ENCODE measurements around the gene PRTFDC1.

Gene PRTFDC1

GRCh38 chr10:24874133-24874532 lies 78.3 kb downstream of the PRTFDC1 start:
- Histone ChIP-seq H3K36me3 (ENCODE audit: control insufficient read depth, insufficient read depth, low read length) (no peaks in the 10 kb centered on the region), H3K4me1 (ENCODE audit: control insufficient read depth, insufficient read depth, low read length) (no peaks in the 10 kb centered on the region), H3K27ac (ENCODE audit: low read length) (no peak overlapping the region), H3K4me3 (ENCODE audit: low read length) (no peak overlapping the region), H3K27me3 (ENCODE audit: control insufficient read depth, insufficient read depth, low read length) (no peaks in the 10 kb centered on the region), H3K9me3 (ENCODE audit: control insufficient read depth, insufficient read depth, low read length) (no peaks in the 10 kb centered on the region)
- no peak for DNase-seq (ENCODE audit: low read depth, low spot score)

GRCh38 chr10:24873281-24873683 lies 79.1 kb downstream of the PRTFDC1 start:
- no peak for DNase-seq (ENCODE audit: low read depth, low spot score)
- Histone ChIP-seq H3K27me3 (ENCODE audit: control insufficient read depth, insufficient read depth, low read length) (no peaks in the 10 kb centered on the region), H3K36me3 (ENCODE audit: control insufficient read depth, insufficient read depth, low read length) (no peaks in the 10 kb centered on the region), H3K4me3 (ENCODE audit: low read length) (no peak overlapping the region), H3K9me3 (ENCODE audit: control insufficient read depth, insufficient read depth, low read length) (no peaks in the 10 kb centered on the region), H3K4me1 (ENCODE audit: control insufficient read depth, insufficient read depth, low read length) (no peaks in the 10 kb centered on the region), H3K27ac (ENCODE audit: low read length) (no peak overlapping the region)
- WGBS (ENCODE audit: insufficient coverage, insufficient read length) = no CpG with 5 or more reads among the region's 4 CpGs

- H3K4me3 ChIP-seq (ENCODE audit: low read length) = no peak overlapping the region
- no peak for DNase-seq (ENCODE audit: low read depth, low spot score)
- H3K36me3 ChIP-seq (ENCODE audit: control insufficient read depth, insufficient read depth, low read length) = no peaks in the 10 kb centered on the region
- H3K27me3 ChIP-seq (ENCODE audit: control insufficient read depth, insufficient read depth, low read length) = no peaks in the 10 kb centered on the region
- H3K9me3 ChIP-seq (ENCODE audit: control insufficient read depth, insufficient read depth, low read length) = no peaks in the 10 kb centered on the region
- H3K27ac ChIP-seq (ENCODE audit: low read length) = no peak overlapping the region
- H3K4me1 ChIP-seq (ENCODE audit: control insufficient read depth, insufficient read depth, low read length) = no peaks in the 10 kb centered on the region
- WGBS (ENCODE audit: insufficient coverage, insufficient read length) = no CpG with 5 or more reads among the region's 3 CpGs
These were observed 79.6 kb downstream of the PRTFDC1 start for GRCh38 chr10:24872790-24873182.

- no peak for DNase-seq (ENCODE audit: low read depth, low spot score)
- H3K4me1 ChIP-seq (ENCODE audit: control insufficient read depth, insufficient read depth, low read length) = no peaks in the 10 kb centered on the region
These were observed 80.2 kb downstream of the PRTFDC1 start for GRCh38 chr10:24872049-24872789.

GRCh38 chr10:24871011-24871935 lies 81.1 kb downstream of the PRTFDC1 start:
- no peak for DNase-seq (ENCODE audit: low read depth, low spot score)
- Histone ChIP-seq H3K9me3 (ENCODE audit: control insufficient read depth, insufficient read depth, low read length) (no peaks in the 10 kb centered on the region), H3K27ac (ENCODE audit: low read length) (no peak overlapping the region), H3K36me3 (ENCODE audit: control insufficient read depth, insufficient read depth, low read length) (no peaks in the 10 kb centered on the region), H3K27me3 (ENCODE audit: control insufficient read depth, insufficient read depth, low read length) (no peaks in the 10 kb centered on the region), H3K4me1 (ENCODE audit: control insufficient read depth, insufficient read depth, low read length) (no peaks in the 10 kb centered on the region), H3K4me3 (ENCODE audit: low read length) (no peak overlapping the region)
- no CpG with 5 or more reads among the region's 13 CpGs for WGBS (ENCODE audit: insufficient coverage, insufficient read length)

More at GRCh38 chr10:24872049-24872789, 80.2 kb downstream of the PRTFDC1 start:
- Histone ChIP-seq H3K36me3 (ENCODE audit: control insufficient read depth, insufficient read depth, low read length) (no peaks in the 10 kb centered on the region), H3K9me3 (ENCODE audit: control insufficient read depth, insufficient read depth, low read length) (no peaks in the 10 kb centered on the region), H3K27ac (ENCODE audit: low read length) (no peak overlapping the region), H3K4me3 (ENCODE audit: low read length) (no peak overlapping the region), H3K27me3 (ENCODE audit: control insufficient read depth, insufficient read depth, low read length) (no peaks in the 10 kb centered on the region)
- no CpG with 5 or more reads among the region's 6 CpGs for WGBS (ENCODE audit: insufficient coverage, insufficient read length)

- DNase-seq (ENCODE audit: low read depth, low spot score) = no peak
- Histone ChIP-seq H3K9me3 (ENCODE audit: control insufficient read depth, insufficient read depth, low read length) (no peaks in the 10 kb centered on the region), H3K27me3 (ENCODE audit: control insufficient read depth, insufficient read depth, low read length) (no peaks in the 10 kb centered on the region), H3K27ac (ENCODE audit: low read length) (no peak overlapping the region), H3K36me3 (ENCODE audit: control insufficient read depth, insufficient read depth, low read length) (no peaks in the 10 kb centered on the region), H3K4me3 (ENCODE audit: low read length) (no peak overlapping the region), H3K4me1 (ENCODE audit: control insufficient read depth, insufficient read depth, low read length) (no peaks in the 10 kb centered on the region)
- WGBS (ENCODE audit: insufficient coverage, insufficient read length) = no CpG with 5 or more reads among the region's 2 CpGs
These were observed 82.9 kb downstream of the PRTFDC1 start for GRCh38 chr10:24869354-24870015.

GRCh38 chr10:24866604-24867583 lies 85.5 kb downstream of the PRTFDC1 start:
- no peak overlapping the region for H3K27ac ChIP-seq (ENCODE audit: low read length)
- no peak for DNase-seq (ENCODE audit: low read depth, low spot score)
- no peaks in the 10 kb centered on the region for H3K4me1 ChIP-seq (ENCODE audit: control insufficient read depth, insufficient read depth, low read length)
- no peaks in the 10 kb centered on the region for H3K27me3 ChIP-seq (ENCODE audit: control insufficient read depth, insufficient read depth, low read length)
- H3K9me3 ChIP-seq (ENCODE audit: control insufficient read depth, insufficient read depth, low read length) = no peaks in the 10 kb centered on the region
- H3K36me3 ChIP-seq (ENCODE audit: control insufficient read depth, insufficient read depth, low read length) = no peaks in the 10 kb centered on the region
- no peak overlapping the region for H3K4me3 ChIP-seq (ENCODE audit: low read length)
- WGBS (ENCODE audit: insufficient coverage, insufficient read length) = 100% methylated on average over 1 of the region's 7 CpGs

- H3K27me3 ChIP-seq (ENCODE audit: control insufficient read depth, insufficient read depth, low read length) = no peaks in the 10 kb centered on the region
- no peak overlapping the region for H3K4me3 ChIP-seq (ENCODE audit: low read length)
- H3K9me3 ChIP-seq (ENCODE audit: control insufficient read depth, insufficient read depth, low read length) = no peaks in the 10 kb centered on the region
- no peaks in the 10 kb centered on the region for H3K4me1 ChIP-seq (ENCODE audit: control insufficient read depth, insufficient read depth, low read length)
- no CpG with 5 or more reads among the region's 3 CpGs for WGBS (ENCODE audit: insufficient coverage, insufficient read length)
- DNase-seq (ENCODE audit: low read depth, low spot score) = no peak
- H3K27ac ChIP-seq (ENCODE audit: low read length) = no peak overlapping the region
- H3K36me3 ChIP-seq (ENCODE audit: control insufficient read depth, insufficient read depth, low read length) = no peaks in the 10 kb centered on the region
These were observed 86.6 kb downstream of the PRTFDC1 start for GRCh38 chr10:24865783-24866182.

GRCh38 chr10:24862589-24862988 lies 89.8 kb downstream of the PRTFDC1 start:
- Histone ChIP-seq H3K27me3 (ENCODE audit: control insufficient read depth, insufficient read depth, low read length) (no peaks in the 10 kb centered on the region), H3K27ac (ENCODE audit: low read length) (no peak overlapping the region), H3K36me3 (ENCODE audit: control insufficient read depth, insufficient read depth, low read length) (no peaks in the 10 kb centered on the region), H3K9me3 (ENCODE audit: control insufficient read depth, insufficient read depth, low read length) (no peaks in the 10 kb centered on the region), H3K4me1 (ENCODE audit: control insufficient read depth, insufficient read depth, low read length) (0 out of 2 replicates have a peak, but pooled peaks cover 2% of the 10 kb centered on the region), H3K4me3 (ENCODE audit: low read length) (no peak overlapping the region)
- WGBS (ENCODE audit: insufficient coverage, insufficient read length) = no CpG with 5 or more reads among the region's 3 CpGs
- no peak for DNase-seq (ENCODE audit: low read depth, low spot score)
